ENCODE measurements around the gene TREM2. TPM values are rescaled to one million over a fixed set of nuclear protein-coding genes. Genes with fewer than 3 reads are reported as not detected.

TREM2 gene
- total and polyA plus RNA-seq, 2 of the 13 experiments (the other 11 are each of a cell fraction or from before 2014, with no cell fraction given): 0.11 TPM; not detected in 1

DNA sequence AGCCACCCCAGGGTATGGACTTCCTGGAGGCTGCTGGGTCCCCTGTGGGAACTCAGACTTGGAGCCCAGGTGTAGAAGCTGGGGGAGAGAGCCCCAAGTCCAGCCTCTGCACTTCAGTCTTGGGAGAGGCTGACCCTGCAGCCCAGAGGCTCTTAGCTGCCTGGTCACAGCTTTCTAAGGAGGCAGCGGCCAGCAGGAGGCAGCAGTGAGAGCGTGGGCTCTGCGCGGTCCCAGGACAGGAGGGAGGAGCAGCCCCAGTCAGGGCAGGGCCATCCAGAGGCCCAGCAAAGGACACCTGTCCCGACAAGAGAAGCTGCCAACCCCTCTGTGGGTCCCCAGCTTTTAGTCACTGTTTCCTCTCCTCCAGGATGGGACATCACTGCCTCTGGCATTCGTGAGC lies 28.7 kb upstream of the TREM2 start:
- ChIA-PET POLR2A (no interaction called here), CTCF (ENCODE audit: low intra/inter-chr PET ratio, low total read pairs) (no interaction called here)
- Histone ChIP-seq H3K27me3 (ENCODE audit: control insufficient read depth in 1 of 2, insufficient read depth in 2 of 2, low read length in 2 of 2) (peaks cover 3 to 17% of the 10 kb centered on the region in 2 experiments; a peak in 4 of 5 replicates), H2AFZ (ENCODE audit: low read length) (no peak overlapping the region), H4K20me1 (ENCODE audit: insufficient read depth, low read length) (no peaks in the 10 kb centered on the region), H3K79me2 (ENCODE audit: insufficient read depth, low read length) (no peaks in the 10 kb centered on the region), H3K36me3 (replicated peaks in 1 of 2; ENCODE audit: control insufficient read depth in 1 of 2, insufficient read depth in 2 of 2, low read length in 2 of 2) (no peaks in the 10 kb centered on the region), H3K4me2 (ENCODE audit: low read depth, low read length) (no peak overlapping the region), H3K27ac (ENCODE audit: extremely low read length, insufficient read depth, low read length) (no peak overlapping the region), H3K4me3 (replicated peaks in 1 of 3; ENCODE audit: insufficient read depth in 1 of 3, low read depth in 2 of 3, low read length in 3 of 3) (no peak overlapping the region), H3K9ac (ENCODE audit: insufficient read depth, low read depth, low read length) (no peak overlapping the region), H3K9me3 (ENCODE audit: low read length) (peaks cover 17% of the 10 kb centered on the region), H3K4me1 (ENCODE audit: insufficient read depth, low read length) (no peaks in the 10 kb centered on the region)
- DNase-seq (ENCODE audit: low spot score) (no peak), ATAC-seq (peak; percentile 78), FAIRE-seq (no peak)
- BruUV-seq (replicated peaks): no TSS peak
- WGBS (ENCODE audit: low lambda C conversion rate): 11% methylated on average over 5 of the region's 6 CpGs
- intact Hi-C loops (cut with micrococcal nuclease; ENCODE audit: unreplicated experiment): no loop called here
- 0 out of 2 replicates have a peak, but pooled peaks have one; percentile 16 for TF ChIP-seq RAD21 (CRISPR knock-in tag; IDR thresholded peaks at IDR 0.05)
- TF ChIP-seq ARID3A (IDR thresholded peaks at IDR 0.05; ENCODE audit: low read depth, low read length): no peak
- no peak for TF ChIP-seq THAP9 (CRISPR knock-in tag; IDR thresholded peaks at IDR 0.05; ENCODE audit: borderline replicate concordance)
- TF ChIP-seq ZNF260 (CRISPR knock-in tag; IDR thresholded peaks at IDR 0.05; ENCODE audit: borderline replicate concordance, low read depth): no peak
- TF ChIP-seq, protein P1, sequence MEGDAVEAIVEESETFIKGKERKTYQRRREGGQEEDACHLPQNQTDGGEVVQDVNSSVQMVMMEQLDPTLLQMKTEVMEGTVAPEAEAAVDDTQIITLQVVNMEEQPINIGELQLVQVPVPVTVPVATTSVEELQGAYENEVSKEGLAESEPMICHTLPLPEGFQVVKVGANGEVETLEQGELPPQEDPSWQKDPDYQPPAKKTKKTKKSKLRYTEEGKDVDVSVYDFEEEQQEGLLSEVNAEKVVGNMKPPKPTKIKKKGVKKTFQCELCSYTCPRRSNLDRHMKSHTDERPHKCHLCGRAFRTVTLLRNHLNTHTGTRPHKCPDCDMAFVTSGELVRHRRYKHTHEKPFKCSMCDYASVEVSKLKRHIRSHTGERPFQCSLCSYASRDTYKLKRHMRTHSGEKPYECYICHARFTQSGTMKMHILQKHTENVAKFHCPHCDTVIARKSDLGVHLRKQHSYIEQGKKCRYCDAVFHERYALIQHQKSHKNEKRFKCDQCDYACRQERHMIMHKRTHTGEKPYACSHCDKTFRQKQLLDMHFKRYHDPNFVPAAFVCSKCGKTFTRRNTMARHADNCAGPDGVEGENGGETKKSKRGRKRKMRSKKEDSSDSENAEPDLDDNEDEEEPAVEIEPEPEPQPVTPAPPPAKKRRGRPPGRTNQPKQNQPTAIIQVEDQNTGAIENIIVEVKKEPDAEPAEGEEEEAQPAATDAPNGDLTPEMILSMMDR (CRISPR knock-in tag; IDR thresholded peaks at IDR 0.05): peak; percentile 60
- TF ChIP-seq ZNF180 (CRISPR knock-in tag; IDR thresholded peaks at IDR 0.05; ENCODE audit: borderline replicate concordance, low read depth): no peak
- in situ Hi-C loops (cut with HindIII; ENCODE audit: extremely low pct_ligation_motif_present, low pct_unique_long_range_greater_than_20kb): no loop called here
